GM21381 (cell line): Measurements from ENCODE around the gene TRIP6.
"Not testable (repeated sequence)": the region's sequence is repeated elsewhere in the genome, so short reads cannot be mapped to it uniquely, and the experiment has no call there.

ENCODE experiments used
- ATAC-seq: cut with Tn5 transposase; IDR thresholded peaks from one replicate; pipeline ENCODE4 v1.9.1; 2021; ENCODE audit warnings: mild to moderate bottlenecking, moderate library complexity; ENCODE audit not compliant: unreplicated experiment

Gene TRIP6

DNA sequence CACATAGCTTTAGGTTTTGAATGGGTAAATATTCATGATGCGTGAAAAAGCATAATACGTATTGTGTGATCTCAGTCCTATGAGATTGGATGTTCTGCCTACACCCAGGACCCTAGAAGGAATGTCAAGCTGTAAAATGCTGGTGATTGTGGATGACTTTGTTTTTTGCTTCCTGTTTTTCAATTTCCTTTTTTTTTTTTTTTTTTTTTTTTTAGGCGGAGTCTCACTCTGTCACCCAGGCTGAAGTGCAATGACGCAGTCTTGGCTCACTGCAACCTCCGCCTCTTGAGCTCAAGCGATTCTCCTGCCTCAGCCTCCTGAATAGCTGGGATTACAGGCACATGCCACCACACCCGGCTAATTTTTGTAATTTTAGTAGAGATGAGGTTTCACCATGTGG, 43.3 kb downstream of the TRIP6 start:
- not testable (repeated sequence) for ATAC-seq

GRCh38 chr7:100911484-100911883, 44.3 kb downstream of the TRIP6 start:
- no peak for ATAC-seq

DNA sequence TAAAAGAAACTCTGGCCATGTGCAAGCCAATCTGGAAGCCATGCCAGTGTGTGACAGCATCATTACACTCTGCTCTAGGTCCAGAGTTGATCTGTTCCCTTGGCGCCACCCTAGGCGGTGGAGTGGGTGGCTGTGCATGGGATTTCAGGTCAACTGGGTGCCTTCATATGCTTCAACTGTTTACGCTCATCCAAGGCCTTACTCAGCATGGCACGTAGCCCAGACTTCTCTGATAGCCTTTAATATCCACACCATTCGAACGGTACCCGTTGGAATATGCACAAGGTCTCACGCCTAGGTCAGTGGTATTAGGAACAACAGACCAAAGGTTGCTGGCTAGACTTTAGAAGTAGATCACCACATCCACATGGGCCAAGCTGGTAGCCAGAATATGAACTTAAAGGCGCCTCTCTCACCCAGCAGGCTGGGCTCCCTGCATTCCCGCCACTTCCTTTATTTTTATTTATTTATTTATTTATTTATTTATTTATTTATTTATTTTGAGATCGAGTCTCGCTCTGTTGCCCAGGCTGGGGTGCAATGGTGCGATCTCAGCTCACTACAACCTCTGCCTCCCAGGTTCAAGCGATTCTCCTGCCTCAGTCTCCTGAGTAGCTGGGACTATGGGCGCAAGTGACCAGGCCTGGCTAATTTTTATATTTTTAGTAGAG, 47.2 kb downstream of the TRIP6 start:
- no peak for ATAC-seq

GRCh38 chr7:100914879-100915447, 47.8 kb downstream of the TRIP6 start:
- ATAC-seq: no peak

- not testable (repeated sequence) for ATAC-seq
Observed at GRCh38 chr7:100919335-100919734, 52.1 kb downstream of the TRIP6 start.

- not testable (repeated sequence) for ATAC-seq
Observed at GRCh38 chr7:100919779-100920437, 52.7 kb downstream of the TRIP6 start.

DNA sequence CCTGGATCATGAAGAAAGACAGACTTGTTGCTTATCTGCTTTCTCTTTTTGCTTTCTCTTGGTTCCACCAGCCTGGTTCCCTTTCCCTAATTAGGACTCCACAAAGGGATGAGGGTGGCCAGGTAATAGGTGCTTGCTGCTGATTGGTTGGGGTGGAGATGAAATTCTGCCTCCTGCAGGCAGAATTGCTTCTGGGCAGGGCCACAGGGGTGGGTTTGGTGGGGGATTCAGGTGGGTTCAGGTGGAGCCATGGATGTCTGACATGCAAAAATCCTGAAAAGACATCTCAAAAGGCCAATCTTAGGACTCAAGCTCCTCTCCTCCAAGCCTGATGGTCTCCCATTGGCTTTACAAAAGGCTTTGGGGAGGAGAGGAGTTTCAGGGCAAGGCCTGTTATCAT, 53.9 kb downstream of the TRIP6 start:
- no peak for ATAC-seq
